K562 (cell line): ENCODE data around the gene AMOTL1. TPM values are rescaled to one million over a fixed set of nuclear protein-coding genes. Genes with fewer than 3 reads are reported as not detected.

Experiments used
- BRD9 ChIP-seq: fragments of 450-650 bp; IDR thresholded peaks from 2 replicates; pipeline ENCODE4 v1.6.1; 2018; ENCODE audit warnings: low read depth; ENCODE audit not compliant: partially characterized antibody
- CREB1 ChIP-seq, 2 experiments: sonication (generic) in 1 of 2; formaldehyde crosslinking in 1 of 2; IDR thresholded peaks; 2 replicates each; pipeline versions ENCODE4 v1.6.1 to v1.8.0; 2012 to 2022; ENCODE audit warnings: inconsistent platforms in 1 of 2, mild to moderate bottlenecking in 1 of 2, missing genetic modification reagents in 1 of 2, moderate library complexity in 1 of 2
- MBD2 ChIP-seq: sonication (generic); IDR thresholded peaks from 2 replicates; pipeline ENCODE4 v1.6.1; 2016; ENCODE audit warnings: low read depth, borderline replicate concordance
- PHF20 ChIP-seq: fragments of 450-650 bp; IDR thresholded peaks from 2 replicates; pipeline ENCODE4 v1.6.1; 2018; ENCODE audit not compliant: partially characterized antibody
- TRIM24 ChIP-seq, 2 experiments: fragments of 450-650 bp; IDR thresholded peaks; 2 replicates each; pipeline ENCODE4 v1.6.1; 2016
- ZKSCAN8 ChIP-seq: fragments of 200-800 bp; sonication (Bioruptor generic); IDR thresholded peaks from 2 replicates; pipeline ENCODE4 v1.6.1; 2016; ENCODE audit warnings: missing genetic modification characterization, missing compliant biosample characterization
- ZNF561 ChIP-seq: fragments of 450-650 bp; formaldehyde crosslinking; conservative IDR thresholded peaks from 2 replicates; pipeline ENCODE4 v1.4.0; 2020; ENCODE audit warnings: mild to moderate bottlenecking, moderate library complexity
- ZNF584 ChIP-seq: fragments of 200-800 bp; sonication (Bioruptor generic); IDR thresholded peaks from 2 replicates; pipeline ENCODE4 v1.6.1; 2016; ENCODE audit warnings: low read depth, mild to moderate bottlenecking, missing genetic modification characterization, missing compliant biosample characterization
- polyA plus RNA-seq, 8 experiments: library from polyadenylated mRNA; depleted of rRNA in 4 of 8; stranded (reverse) in 5 of 8; unstranded in 3 of 8; fragments of >200 nt; fragmentation: Nextera tagmentation in 2 of 8; fragmentation: Illumina TruSeq in 1 of 8; extraction: Ambion mirVana in 2 of 8; extraction: Trizol in 1 of 8; gene quantifications; 2 replicates each; pipeline versions ENCODE4 v1.2.1 to v1.2.3, GENCODE V29; 2011 to 2014; ENCODE audit warnings: inconsistent platforms in 1 of 8, missing spikeins in 1 of 8
- total RNA-seq, 7 experiments: library from RNA; depleted of rRNA in 6 of 7; stranded (reverse); fragments of >200 nt in 6 of 7; fragmentation: Illumina TruSeq in 2 of 7; extraction: Trizol in 2 of 7; gene quantifications; 2 replicates each; pipeline versions ENCODE4 v1.2.1 to v1.2.3, GENCODE V29; 2011 to 2021; ENCODE audit warnings: low replicate concordance in 1 of 7
- TF ChIP-seq, protein P1 (sequence below): fragments of 150-350 bp; conservative IDR thresholded peaks from 2 replicates; pipeline ENCODE4 v1.6.1; 2014; ENCODE audit warnings: low read length
- TF ChIP-seq, protein P2 (sequence below): sonication (generic); formaldehyde crosslinking; IDR thresholded peaks from 2 replicates; pipeline ENCODE4 v1.5.0; 2020; ENCODE audit warnings: missing genetic modification reagents
- TF ChIP-seq, protein P3 (sequence below), 2 experiments: fragments of 450-650 bp in 1 of 2; sonication (generic) in 1 of 2; formaldehyde crosslinking in 1 of 2; IDR thresholded peaks; 2 replicates each; pipeline versions ENCODE4 v1.7.1 to v1.9.0; 2016 to 2022; ENCODE audit warnings: inconsistent platforms in 1 of 2, mild to moderate bottlenecking in 1 of 2, missing genetic modification reagents in 1 of 2
- TF ChIP-seq, protein P4 (sequence below): fragments of 250-450 bp; sonication (Bioruptor Pico); IDR thresholded peaks from 2 replicates; pipeline ENCODE4 v1.9.0; 2021; ENCODE audit warnings: mild to moderate bottlenecking

The AMOTL1 gene
- total and polyA plus RNA-seq, 9 of the 15 experiments (the other 6 are each of a cell fraction or from before 2014, with no cell fraction given): 4.0 to 35.4 (median 14.0) TPM

DNA sequence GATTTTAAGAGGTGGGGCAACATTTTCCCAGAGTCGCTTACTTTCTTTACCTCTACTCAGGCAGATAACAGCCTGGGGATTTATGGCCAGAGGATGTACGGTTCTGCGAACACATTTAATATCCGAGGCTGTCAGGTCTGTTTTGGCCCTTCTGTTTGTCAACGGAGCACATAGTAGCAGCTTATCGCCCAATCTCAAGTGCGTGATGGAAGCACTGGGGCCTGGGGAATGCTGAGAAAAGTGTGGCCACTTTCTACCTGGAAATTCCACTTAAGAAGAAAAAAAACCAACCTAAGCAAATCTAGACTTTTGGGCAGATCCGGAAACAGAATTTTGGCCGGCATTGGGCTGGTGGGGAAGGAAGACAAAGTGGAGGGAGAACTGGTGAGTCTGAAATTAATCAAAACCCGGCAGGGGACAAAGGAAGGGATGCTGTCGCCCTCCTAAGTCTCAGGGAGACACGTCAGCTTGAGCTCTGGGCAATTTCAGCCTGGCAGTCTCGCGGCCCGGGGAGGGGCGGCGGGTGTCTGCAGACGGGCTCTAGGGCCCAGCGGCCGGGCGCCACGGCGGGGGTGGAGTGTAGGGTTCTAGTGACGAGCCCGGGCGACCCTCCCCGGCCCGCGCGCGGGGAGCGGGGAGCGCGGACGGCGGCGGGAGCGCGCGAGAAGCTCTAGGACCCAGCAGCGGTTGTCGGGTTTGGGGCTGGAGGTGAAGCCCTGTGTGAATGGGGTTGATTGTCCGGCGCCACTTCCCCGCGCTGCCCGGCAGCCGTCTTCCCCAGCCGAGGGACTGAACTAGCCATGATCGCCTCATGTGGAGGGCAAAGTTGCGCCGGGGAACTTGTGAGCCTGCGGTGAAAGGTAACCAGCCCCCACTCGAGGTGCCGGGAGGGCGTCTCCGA is at the start of gene AMOTL1 (continued):
- TF ChIP-seq, protein P1, sequence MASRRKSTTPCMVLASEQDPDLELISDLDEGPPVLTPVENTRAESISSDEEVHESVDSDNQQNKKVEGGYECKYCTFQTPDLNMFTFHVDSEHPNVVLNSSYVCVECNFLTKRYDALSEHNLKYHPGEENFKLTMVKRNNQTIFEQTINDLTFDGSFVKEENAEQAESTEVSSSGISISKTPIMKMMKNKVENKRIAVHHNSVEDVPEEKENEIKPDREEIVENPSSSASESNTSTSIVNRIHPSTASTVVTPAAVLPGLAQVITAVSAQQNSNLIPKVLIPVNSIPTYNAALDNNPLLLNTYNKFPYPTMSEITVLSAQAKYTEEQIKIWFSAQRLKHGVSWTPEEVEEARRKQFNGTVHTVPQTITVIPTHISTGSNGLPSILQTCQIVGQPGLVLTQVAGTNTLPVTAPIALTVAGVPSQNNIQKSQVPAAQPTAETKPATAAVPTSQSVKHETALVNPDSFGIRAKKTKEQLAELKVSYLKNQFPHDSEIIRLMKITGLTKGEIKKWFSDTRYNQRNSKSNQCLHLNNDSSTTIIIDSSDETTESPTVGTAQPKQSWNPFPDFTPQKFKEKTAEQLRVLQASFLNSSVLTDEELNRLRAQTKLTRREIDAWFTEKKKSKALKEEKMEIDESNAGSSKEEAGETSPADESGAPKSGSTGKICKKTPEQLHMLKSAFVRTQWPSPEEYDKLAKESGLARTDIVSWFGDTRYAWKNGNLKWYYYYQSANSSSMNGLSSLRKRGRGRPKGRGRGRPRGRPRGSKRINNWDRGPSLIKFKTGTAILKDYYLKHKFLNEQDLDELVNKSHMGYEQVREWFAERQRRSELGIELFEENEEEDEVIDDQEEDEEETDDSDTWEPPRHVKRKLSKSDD: 0 out of 2 replicates have a peak, but pooled peaks have one; percentile 28
- TF ChIP-seq ZNF584 (CRISPR knock-in tag) (peak; percentile 41; the same call in 1 of the 2 replicates), CREB1 (IDR thresholded peaks at IDR 0.05) (no peak), CREB1 (CRISPR knock-in tag; IDR thresholded peaks at IDR 0.05) (peak; percentile 79), MBD2 (no peak; the same call in 1 of the 2 replicates), ZNF561 (CRISPR knock-in tag) (no peak), PHF20 (peak; percentile 9), ZKSCAN8 (0 out of 2 replicates have a peak, but pooled peaks have one; percentile 55), TRIM24 (IDR thresholded peaks at IDR 0.05) (peak in 1 of 2 experiments; percentile 30; a peak in 1 of 4 replicates), BRD9 (peak; percentile 73)
- TF ChIP-seq, protein P2, sequence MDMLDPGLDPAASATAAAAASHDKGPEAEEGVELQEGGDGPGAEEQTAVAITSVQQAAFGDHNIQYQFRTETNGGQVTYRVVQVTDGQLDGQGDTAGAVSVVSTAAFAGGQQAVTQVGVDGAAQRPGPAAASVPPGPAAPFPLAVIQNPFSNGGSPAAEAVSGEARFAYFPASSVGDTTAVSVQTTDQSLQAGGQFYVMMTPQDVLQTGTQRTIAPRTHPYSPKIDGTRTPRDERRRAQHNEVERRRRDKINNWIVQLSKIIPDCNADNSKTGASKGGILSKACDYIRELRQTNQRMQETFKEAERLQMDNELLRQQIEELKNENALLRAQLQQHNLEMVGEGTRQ (CRISPR knock-in tag): no peak
- TF ChIP-seq, protein P3, sequence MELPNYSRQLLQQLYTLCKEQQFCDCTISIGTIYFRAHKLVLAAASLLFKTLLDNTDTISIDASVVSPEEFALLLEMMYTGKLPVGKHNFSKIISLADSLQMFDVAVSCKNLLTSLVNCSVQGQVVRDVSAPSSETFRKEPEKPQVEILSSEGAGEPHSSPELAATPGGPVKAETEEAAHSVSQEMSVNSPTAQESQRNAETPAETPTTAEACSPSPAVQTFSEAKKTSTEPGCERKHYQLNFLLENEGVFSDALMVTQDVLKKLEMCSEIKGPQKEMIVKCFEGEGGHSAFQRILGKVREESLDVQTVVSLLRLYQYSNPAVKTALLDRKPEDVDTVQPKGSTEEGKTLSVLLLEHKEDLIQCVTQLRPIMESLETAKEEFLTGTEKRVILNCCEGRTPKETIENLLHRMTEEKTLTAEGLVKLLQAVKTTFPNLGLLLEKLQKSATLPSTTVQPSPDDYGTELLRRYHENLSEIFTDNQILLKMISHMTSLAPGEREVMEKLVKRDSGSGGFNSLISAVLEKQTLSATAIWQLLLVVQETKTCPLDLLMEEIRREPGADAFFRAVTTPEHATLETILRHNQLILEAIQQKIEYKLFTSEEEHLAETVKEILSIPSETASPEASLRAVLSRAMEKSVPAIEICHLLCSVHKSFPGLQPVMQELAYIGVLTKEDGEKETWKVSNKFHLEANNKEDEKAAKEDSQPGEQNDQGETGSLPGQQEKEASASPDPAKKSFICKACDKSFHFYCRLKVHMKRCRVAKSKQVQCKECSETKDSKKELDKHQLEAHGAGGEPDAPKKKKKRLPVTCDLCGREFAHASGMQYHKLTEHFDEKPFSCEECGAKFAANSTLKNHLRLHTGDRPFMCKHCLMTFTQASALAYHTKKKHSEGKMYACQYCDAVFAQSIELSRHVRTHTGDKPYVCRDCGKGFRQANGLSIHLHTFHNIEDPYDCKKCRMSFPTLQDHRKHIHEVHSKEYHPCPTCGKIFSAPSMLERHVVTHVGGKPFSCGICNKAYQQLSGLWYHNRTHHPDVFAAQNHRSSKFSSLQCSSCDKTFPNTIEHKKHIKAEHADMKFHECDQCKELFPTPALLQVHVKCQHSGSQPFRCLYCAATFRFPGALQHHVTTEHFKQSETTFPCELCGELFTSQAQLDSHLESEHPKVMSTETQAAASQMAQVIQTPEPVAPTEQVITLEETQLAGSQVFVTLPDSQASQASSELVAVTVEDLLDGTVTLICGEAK (IDR thresholded peaks at IDR 0.05): 0 out of 2 replicates have a peak, but pooled peaks have one; percentile 30
- TF ChIP-seq, protein P3 (CRISPR knock-in tag; IDR thresholded peaks at IDR 0.05): no peak
- TF ChIP-seq, protein P4, sequence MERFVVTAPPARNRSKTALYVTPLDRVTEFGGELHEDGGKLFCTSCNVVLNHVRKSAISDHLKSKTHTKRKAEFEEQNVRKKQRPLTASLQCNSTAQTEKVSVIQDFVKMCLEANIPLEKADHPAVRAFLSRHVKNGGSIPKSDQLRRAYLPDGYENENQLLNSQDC (CRISPR knock-in tag): no peak
